Mucosa of rectum (tissue), 2 donors: ENCODE data around the gene MERTK.

Source experiments
- H3K27ac ChIP-seq, 2 donors: one replicate each; pipeline ENCODE4 v1.7.0; 2013; ENCODE audit warnings: inconsistent platforms in 2 of 2, low read depth in 2 of 2, low read length in 2 of 2
- H3K27me3 ChIP-seq, 2 donors: one replicate each; pipeline ENCODE4 v1.7.0; 2013; ENCODE audit warnings: low read length in 2 of 2; ENCODE audit not compliant: control insufficient read depth in 2 of 2, insufficient read depth in 2 of 2
- H3K36me3 ChIP-seq, 2 donors: one replicate each; pipeline ENCODE4 v1.7.0; 2013; ENCODE audit warnings: low read length in 2 of 2; ENCODE audit not compliant: control insufficient read depth in 2 of 2, insufficient read depth in 2 of 2
- H3K4me1 ChIP-seq, 2 donors: one replicate each; pipeline ENCODE4 v1.7.0; 2013; ENCODE audit warnings: low read length in 2 of 2, mild to moderate bottlenecking in 1 of 2; ENCODE audit not compliant: control insufficient read depth in 2 of 2, insufficient read depth in 2 of 2
- H3K4me3 ChIP-seq, 2 donors: one replicate each; pipeline ENCODE4 v1.7.0; 2013; ENCODE audit warnings: low read length in 2 of 2
- H3K9ac ChIP-seq, 2 donors: one replicate each; pipeline ENCODE4 v1.7.0; 2013; ENCODE audit warnings: low read length in 2 of 2, low read depth in 1 of 2, mild to moderate bottlenecking in 1 of 2
- H3K9me3 ChIP-seq, 2 donors: one replicate each; pipeline ENCODE4 v1.7.0; 2013; ENCODE audit warnings: low read length in 2 of 2; ENCODE audit not compliant: control insufficient read depth in 2 of 2
- donor health status: healthy.
- donor health status: Normal muscosa, but diverticular disease.

Gene MERTK

GRCh38 chr2:112021781-112022231 lies 123.4 kb downstream of the MERTK start:
- no peaks in the 10 kb centered on the region for H3K36me3 ChIP-seq
- H3K4me3 ChIP-seq = no peak overlapping the region
- H3K9me3 ChIP-seq = no peaks in the 10 kb centered on the region
- no peak overlapping the region for H3K9ac ChIP-seq
- H3K27me3 ChIP-seq = no peaks in the 10 kb centered on the region
- no peak overlapping the region for H3K27ac ChIP-seq
- no peaks in the 10 kb centered on the region for H3K4me1 ChIP-seq

GRCh38 chr2:112023707-112024106 lies 125.3 kb downstream of the MERTK start:
- peak overlapping the region in 1 of 2 donors; percentile 13 for H3K27ac ChIP-seq
- no peaks in the 10 kb centered on the region for H3K36me3 ChIP-seq
- H3K4me1 ChIP-seq = no peaks in the 10 kb centered on the region
- no peak overlapping the region for H3K9ac ChIP-seq
- H3K9me3 ChIP-seq = no peaks in the 10 kb centered on the region
- no peaks in the 10 kb centered on the region for H3K27me3 ChIP-seq
- H3K4me3 ChIP-seq = no peak overlapping the region

- H3K27ac ChIP-seq = peak overlapping the region in 1 of 2 donors; percentile 12
- H3K27me3 ChIP-seq = no peaks in the 10 kb centered on the region
- H3K9me3 ChIP-seq = no peaks in the 10 kb centered on the region
- no peak overlapping the region for H3K4me3 ChIP-seq
- no peaks in the 10 kb centered on the region for H3K36me3 ChIP-seq
- H3K9ac ChIP-seq = no peak overlapping the region
- H3K4me1 ChIP-seq = no peaks in the 10 kb centered on the region
Measured at GRCh38 chr2:112024231-112024630, 125.8 kb downstream of the MERTK start.

GRCh38 chr2:112024896-112025491 lies 126.6 kb downstream of the MERTK start:
- no peak overlapping the region for H3K9ac ChIP-seq
- no peak overlapping the region for H3K27ac ChIP-seq

GRCh38 chr2:112026509-112026908 lies 128.1 kb downstream of the MERTK start:
- H3K9ac ChIP-seq = no peak overlapping the region
- no peak overlapping the region for H3K4me3 ChIP-seq
- H3K4me1 ChIP-seq = no peaks in the 10 kb centered on the region
- H3K27me3 ChIP-seq = no peaks in the 10 kb centered on the region
- no peaks in the 10 kb centered on the region for H3K36me3 ChIP-seq
- no peak overlapping the region for H3K27ac ChIP-seq
- no peaks in the 10 kb centered on the region for H3K9me3 ChIP-seq

More at GRCh38 chr2:112024896-112025491, 126.6 kb downstream of the MERTK start:
- Histone ChIP-seq H3K27me3 (no peaks in the 10 kb centered on the region), H3K4me1 (no peaks in the 10 kb centered on the region), H3K4me3 (no peak overlapping the region), H3K36me3 (no peaks in the 10 kb centered on the region), H3K9me3 (no peaks in the 10 kb centered on the region)

GRCh38 chr2:112027767-112028166 lies 129.4 kb downstream of the MERTK start:
- Histone ChIP-seq H3K36me3 (no peaks in the 10 kb centered on the region), H3K9ac (no peak overlapping the region), H3K4me3 (no peak overlapping the region), H3K27ac (no peak overlapping the region), H3K27me3 (no peaks in the 10 kb centered on the region), H3K4me1 (peaks cover 3 to 5% of the 10 kb centered on the region in 2 donors), H3K9me3 (no peaks in the 10 kb centered on the region)

GRCh38 chr2:112029164-112029563 lies 130.8 kb downstream of the MERTK start:
- Histone ChIP-seq H3K27me3 (no peaks in the 10 kb centered on the region), H3K27ac (no peak overlapping the region), H3K9ac (no peak overlapping the region), H3K4me3 (no peak overlapping the region), H3K9me3 (no peaks in the 10 kb centered on the region), H3K4me1 (peaks cover 3 to 5% of the 10 kb centered on the region in 2 donors), H3K36me3 (no peaks in the 10 kb centered on the region)

GRCh38 chr2:112031473-112032223 lies 133.2 kb downstream of the MERTK start:
- Histone ChIP-seq H3K4me1 (peaks cover 3 to 5% of the 10 kb centered on the region in 2 donors), H3K36me3 (no peaks in the 10 kb centered on the region), H3K4me3 (no peak overlapping the region), H3K27me3 (no peaks in the 10 kb centered on the region), H3K27ac (peak overlapping the region; percentile 29 to 36), H3K9ac (no peak overlapping the region), H3K9me3 (no peaks in the 10 kb centered on the region)

GRCh38 chr2:112032224-112032586 lies 133.8 kb downstream of the MERTK start:
- H3K27ac ChIP-seq = peak overlapping the region; percentile 29 to 36

GRCh38 chr2:112032689-112033465 lies 134.5 kb downstream of the MERTK start:
- H3K9me3 ChIP-seq = no peaks in the 10 kb centered on the region
- peak overlapping the region in 1 of 2 donors; percentile 29 for H3K27ac ChIP-seq
- no peaks in the 10 kb centered on the region for H3K27me3 ChIP-seq
- no peaks in the 10 kb centered on the region for H3K36me3 ChIP-seq
- no peak overlapping the region for H3K9ac ChIP-seq
- H3K4me1 ChIP-seq = peaks cover 3 to 5% of the 10 kb centered on the region in 2 donors
- H3K4me3 ChIP-seq = no peak overlapping the region

More at GRCh38 chr2:112032224-112032586, 133.8 kb downstream of the MERTK start:
- peaks cover 3 to 5% of the 10 kb centered on the region in 2 donors for H3K4me1 ChIP-seq
- no peak overlapping the region for H3K4me3 ChIP-seq
- no peaks in the 10 kb centered on the region for H3K27me3 ChIP-seq
- H3K9ac ChIP-seq = no peak overlapping the region
- H3K36me3 ChIP-seq = no peaks in the 10 kb centered on the region
- H3K9me3 ChIP-seq = no peaks in the 10 kb centered on the region
